IMR-90 (cell line): ENCODE data around the gene BAIAP2L1.
"Not testable (repeated sequence)": the region's sequence is repeated elsewhere in the genome, so short reads cannot be mapped to it uniquely, and the experiment has no call there.

Experiments used
- CEBPB ChIP-seq: IDR thresholded peaks from 2 replicates; pipeline ENCODE4 v1.6.1; 2012; ENCODE audit warnings: low read depth, low read length, improper control_type of control experiment
- ELK1 ChIP-seq: fragments of 150-350 bp; IDR thresholded peaks from 2 replicates; pipeline ENCODE4 v1.6.1; 2016; ENCODE audit warnings: low read depth, mild to moderate bottlenecking, low read length, moderate library complexity, borderline replicate concordance
- MAFK ChIP-seq: IDR thresholded peaks from 2 replicates; pipeline ENCODE4 v1.6.1; 2012; ENCODE audit warnings: low read depth, low read length, improper control_type of control experiment
- POLR2A ChIP-seq: IDR thresholded peaks from 2 replicates; pipeline ENCODE4 v1.6.1; 2012; ENCODE audit warnings: mild to moderate bottlenecking, low read depth, low read length
- RAD21 ChIP-seq: IDR thresholded peaks from 2 replicates; pipeline ENCODE4 v1.6.1; 2012; ENCODE audit warnings: low read length, improper control_type of control experiment
- SMC3 ChIP-seq: fragments of 150-350 bp; IDR thresholded peaks from 2 replicates; pipeline ENCODE4 v1.6.1; 2016; ENCODE audit warnings: low read depth, mild to moderate bottlenecking, antibody characterized with exemption, low read length, moderate library complexity
- TF ChIP-seq, protein P1 (sequence below): conservative IDR thresholded peaks from 2 replicates; pipeline ENCODE4 v1.5.1; 2012; ENCODE audit warnings: mild to moderate bottlenecking, low read depth, low read length, improper control_type of control experiment

- TF ChIP-seq SMC3, POLR2A, RAD21, MAFK, ELK1, CEBPB: not testable (repeated sequence)
- TF ChIP-seq, protein P1, sequence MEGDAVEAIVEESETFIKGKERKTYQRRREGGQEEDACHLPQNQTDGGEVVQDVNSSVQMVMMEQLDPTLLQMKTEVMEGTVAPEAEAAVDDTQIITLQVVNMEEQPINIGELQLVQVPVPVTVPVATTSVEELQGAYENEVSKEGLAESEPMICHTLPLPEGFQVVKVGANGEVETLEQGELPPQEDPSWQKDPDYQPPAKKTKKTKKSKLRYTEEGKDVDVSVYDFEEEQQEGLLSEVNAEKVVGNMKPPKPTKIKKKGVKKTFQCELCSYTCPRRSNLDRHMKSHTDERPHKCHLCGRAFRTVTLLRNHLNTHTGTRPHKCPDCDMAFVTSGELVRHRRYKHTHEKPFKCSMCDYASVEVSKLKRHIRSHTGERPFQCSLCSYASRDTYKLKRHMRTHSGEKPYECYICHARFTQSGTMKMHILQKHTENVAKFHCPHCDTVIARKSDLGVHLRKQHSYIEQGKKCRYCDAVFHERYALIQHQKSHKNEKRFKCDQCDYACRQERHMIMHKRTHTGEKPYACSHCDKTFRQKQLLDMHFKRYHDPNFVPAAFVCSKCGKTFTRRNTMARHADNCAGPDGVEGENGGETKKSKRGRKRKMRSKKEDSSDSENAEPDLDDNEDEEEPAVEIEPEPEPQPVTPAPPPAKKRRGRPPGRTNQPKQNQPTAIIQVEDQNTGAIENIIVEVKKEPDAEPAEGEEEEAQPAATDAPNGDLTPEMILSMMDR, result not testable (repeated sequence)
These were observed 40.1 kb upstream of the BAIAP2L1 start for GRCh38 chr7:98440992-98441391.
